ENCODE results near the gene SHOC2.

GRCh38 chr10:110973400-110973799 lies 54.0 kb downstream of the SHOC2 start:
- TF ChIP-seq, protein P1, sequence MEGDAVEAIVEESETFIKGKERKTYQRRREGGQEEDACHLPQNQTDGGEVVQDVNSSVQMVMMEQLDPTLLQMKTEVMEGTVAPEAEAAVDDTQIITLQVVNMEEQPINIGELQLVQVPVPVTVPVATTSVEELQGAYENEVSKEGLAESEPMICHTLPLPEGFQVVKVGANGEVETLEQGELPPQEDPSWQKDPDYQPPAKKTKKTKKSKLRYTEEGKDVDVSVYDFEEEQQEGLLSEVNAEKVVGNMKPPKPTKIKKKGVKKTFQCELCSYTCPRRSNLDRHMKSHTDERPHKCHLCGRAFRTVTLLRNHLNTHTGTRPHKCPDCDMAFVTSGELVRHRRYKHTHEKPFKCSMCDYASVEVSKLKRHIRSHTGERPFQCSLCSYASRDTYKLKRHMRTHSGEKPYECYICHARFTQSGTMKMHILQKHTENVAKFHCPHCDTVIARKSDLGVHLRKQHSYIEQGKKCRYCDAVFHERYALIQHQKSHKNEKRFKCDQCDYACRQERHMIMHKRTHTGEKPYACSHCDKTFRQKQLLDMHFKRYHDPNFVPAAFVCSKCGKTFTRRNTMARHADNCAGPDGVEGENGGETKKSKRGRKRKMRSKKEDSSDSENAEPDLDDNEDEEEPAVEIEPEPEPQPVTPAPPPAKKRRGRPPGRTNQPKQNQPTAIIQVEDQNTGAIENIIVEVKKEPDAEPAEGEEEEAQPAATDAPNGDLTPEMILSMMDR (CRISPR knock-in tag; IDR thresholded peaks at IDR 0.05): no peak
- TF ChIP-seq, protein P2, sequence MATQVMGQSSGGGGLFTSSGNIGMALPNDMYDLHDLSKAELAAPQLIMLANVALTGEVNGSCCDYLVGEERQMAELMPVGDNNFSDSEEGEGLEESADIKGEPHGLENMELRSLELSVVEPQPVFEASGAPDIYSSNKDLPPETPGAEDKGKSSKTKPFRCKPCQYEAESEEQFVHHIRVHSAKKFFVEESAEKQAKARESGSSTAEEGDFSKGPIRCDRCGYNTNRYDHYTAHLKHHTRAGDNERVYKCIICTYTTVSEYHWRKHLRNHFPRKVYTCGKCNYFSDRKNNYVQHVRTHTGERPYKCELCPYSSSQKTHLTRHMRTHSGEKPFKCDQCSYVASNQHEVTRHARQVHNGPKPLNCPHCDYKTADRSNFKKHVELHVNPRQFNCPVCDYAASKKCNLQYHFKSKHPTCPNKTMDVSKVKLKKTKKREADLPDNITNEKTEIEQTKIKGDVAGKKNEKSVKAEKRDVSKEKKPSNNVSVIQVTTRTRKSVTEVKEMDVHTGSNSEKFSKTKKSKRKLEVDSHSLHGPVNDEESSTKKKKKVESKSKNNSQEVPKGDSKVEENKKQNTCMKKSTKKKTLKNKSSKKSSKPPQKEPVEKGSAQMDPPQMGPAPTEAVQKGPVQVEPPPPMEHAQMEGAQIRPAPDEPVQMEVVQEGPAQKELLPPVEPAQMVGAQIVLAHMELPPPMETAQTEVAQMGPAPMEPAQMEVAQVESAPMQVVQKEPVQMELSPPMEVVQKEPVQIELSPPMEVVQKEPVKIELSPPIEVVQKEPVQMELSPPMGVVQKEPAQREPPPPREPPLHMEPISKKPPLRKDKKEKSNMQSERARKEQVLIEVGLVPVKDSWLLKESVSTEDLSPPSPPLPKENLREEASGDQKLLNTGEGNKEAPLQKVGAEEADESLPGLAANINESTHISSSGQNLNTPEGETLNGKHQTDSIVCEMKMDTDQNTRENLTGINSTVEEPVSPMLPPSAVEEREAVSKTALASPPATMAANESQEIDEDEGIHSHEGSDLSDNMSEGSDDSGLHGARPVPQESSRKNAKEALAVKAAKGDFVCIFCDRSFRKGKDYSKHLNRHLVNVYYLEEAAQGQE (IDR thresholded peaks at IDR 0.05; ENCODE audit: borderline replicate concordance in 1 of 2, low read depth in 1 of 2, low read length in 2 of 2): no peak
- TF ChIP-seq EHMT2 (IDR thresholded peaks at IDR 0.05; ENCODE audit: borderline replicate concordance, low read depth, low read length): no peak
- no peak for TF ChIP-seq CREM (IDR thresholded peaks at IDR 0.05)
- TF ChIP-seq CREM (CRISPR knock-in tag; IDR thresholded peaks at IDR 0.05): no peak
- no peak for TF ChIP-seq EZH2 (conservative IDR thresholded peaks at IDR 0.05; ENCODE audit: low read depth, low read length)
- TF ChIP-seq CBX2 (IDR thresholded peaks at IDR 0.05; ENCODE audit: low read depth, low read length): no peak
- TF ChIP-seq CBX2 (CRISPR knock-in tag; IDR thresholded peaks at IDR 0.05; ENCODE audit: low read depth): no peak
- TF ChIP-seq POLR2A (IDR thresholded peaks at IDR 0.05; ENCODE audit: insufficient read depth in 1 of 2, low read depth in 2 of 2, low read length in 2 of 2): no peak
- TF ChIP-seq TCF12 (IDR thresholded peaks at IDR 0.05): no peak
- no peak for TF ChIP-seq TCF12 (CRISPR knock-in tag; IDR thresholded peaks at IDR 0.05)
- TF ChIP-seq RBAK (CRISPR knock-in tag; IDR thresholded peaks at IDR 0.05): no peak
- TF ChIP-seq BCL6 (CRISPR knock-in tag; IDR thresholded peaks at IDR 0.05): no peak
